ENCODE data around the gene GABBR2.
A peak's percentile ranks its signal among the peaks of the same experiment; 100 is the strongest.

The GABBR2 gene

DNA sequence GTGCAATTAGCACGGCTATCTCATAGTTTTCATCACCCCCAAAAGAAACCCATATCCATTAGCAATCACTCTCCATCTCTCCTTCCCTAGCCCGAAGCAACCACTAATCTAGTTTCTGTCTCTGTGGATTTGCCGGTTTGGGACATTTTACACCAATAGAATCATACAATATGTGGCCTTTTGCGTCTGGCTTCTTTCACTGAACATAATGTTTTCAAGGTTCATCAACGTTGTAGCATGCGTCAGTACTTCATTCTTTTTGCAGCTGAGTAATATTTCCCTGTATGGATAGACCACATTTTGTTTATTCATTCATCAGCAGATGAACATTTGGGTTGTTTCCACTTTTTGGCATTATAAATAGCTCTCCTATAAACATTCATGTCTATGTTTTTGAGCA lies 377.9 kb downstream of the GABBR2 start:
- no peaks in the 10 kb centered on the region for H3K9me2 ChIP-seq (replicated peaks; ENCODE audit: control insufficient read depth, low read length)
- no peak overlapping the region for H3K4me3 ChIP-seq (ENCODE audit: low read length)
- H4K20me1 ChIP-seq (ENCODE audit: control insufficient read depth, insufficient read depth, low read depth, low read length): no peaks in the 10 kb centered on the region
- H3K4me1 ChIP-seq (ENCODE audit: control insufficient read depth, low read length): peaks cover 17% of the 10 kb centered on the region
- no peaks in the 10 kb centered on the region for H3F3A ChIP-seq (ENCODE audit: control insufficient read depth, insufficient read depth)
- H3K4me2 ChIP-seq (ENCODE audit: low read length): no peak overlapping the region
- no peaks in the 10 kb centered on the region for H3K9me3 ChIP-seq (ENCODE audit: control insufficient read depth, insufficient read depth, low read length)
- H3K27me3 ChIP-seq (ENCODE audit: control insufficient read depth, low read length): no peaks in the 10 kb centered on the region
- no peaks in the 10 kb centered on the region for H3K36me3 ChIP-seq (ENCODE audit: control insufficient read depth, low read length)
- no peaks in the 10 kb centered on the region for H3K79me2 ChIP-seq (ENCODE audit: control insufficient read depth, low read length)
- no peak overlapping the region for H3K27ac ChIP-seq (ENCODE audit: low read depth, low read length)
- no peak for TF ChIP-seq EZH2phosphoT487 (IDR thresholded peaks at IDR 0.05; ENCODE audit: borderline replicate concordance, low read length)
- TF ChIP-seq, protein P1, sequence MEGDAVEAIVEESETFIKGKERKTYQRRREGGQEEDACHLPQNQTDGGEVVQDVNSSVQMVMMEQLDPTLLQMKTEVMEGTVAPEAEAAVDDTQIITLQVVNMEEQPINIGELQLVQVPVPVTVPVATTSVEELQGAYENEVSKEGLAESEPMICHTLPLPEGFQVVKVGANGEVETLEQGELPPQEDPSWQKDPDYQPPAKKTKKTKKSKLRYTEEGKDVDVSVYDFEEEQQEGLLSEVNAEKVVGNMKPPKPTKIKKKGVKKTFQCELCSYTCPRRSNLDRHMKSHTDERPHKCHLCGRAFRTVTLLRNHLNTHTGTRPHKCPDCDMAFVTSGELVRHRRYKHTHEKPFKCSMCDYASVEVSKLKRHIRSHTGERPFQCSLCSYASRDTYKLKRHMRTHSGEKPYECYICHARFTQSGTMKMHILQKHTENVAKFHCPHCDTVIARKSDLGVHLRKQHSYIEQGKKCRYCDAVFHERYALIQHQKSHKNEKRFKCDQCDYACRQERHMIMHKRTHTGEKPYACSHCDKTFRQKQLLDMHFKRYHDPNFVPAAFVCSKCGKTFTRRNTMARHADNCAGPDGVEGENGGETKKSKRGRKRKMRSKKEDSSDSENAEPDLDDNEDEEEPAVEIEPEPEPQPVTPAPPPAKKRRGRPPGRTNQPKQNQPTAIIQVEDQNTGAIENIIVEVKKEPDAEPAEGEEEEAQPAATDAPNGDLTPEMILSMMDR (IDR thresholded peaks at IDR 0.05; ENCODE audit: low read depth, low read length, poor library complexity, severe bottlenecking): no peak

DNA sequence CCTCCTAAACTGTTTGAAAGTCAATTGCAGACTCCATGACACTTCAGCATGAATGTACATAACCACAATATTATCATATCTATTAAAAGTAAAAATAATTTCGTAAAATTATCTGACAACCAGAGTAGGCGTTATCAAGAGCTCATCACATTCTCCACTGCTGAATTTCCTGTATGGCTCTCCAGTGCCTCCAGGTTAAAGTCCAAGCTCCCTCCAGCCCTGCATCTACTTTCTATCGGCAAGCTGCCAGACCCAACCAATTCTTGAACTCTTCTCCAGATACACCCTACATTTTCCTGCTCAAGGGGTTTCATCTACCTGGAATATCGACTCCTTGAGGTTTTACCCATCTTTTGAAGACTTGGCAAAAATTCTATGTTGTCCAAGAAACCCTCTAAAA lies 378.8 kb downstream of the GABBR2 start:
- H3K4me2 ChIP-seq (ENCODE audit: low read length): no peak overlapping the region

DNA sequence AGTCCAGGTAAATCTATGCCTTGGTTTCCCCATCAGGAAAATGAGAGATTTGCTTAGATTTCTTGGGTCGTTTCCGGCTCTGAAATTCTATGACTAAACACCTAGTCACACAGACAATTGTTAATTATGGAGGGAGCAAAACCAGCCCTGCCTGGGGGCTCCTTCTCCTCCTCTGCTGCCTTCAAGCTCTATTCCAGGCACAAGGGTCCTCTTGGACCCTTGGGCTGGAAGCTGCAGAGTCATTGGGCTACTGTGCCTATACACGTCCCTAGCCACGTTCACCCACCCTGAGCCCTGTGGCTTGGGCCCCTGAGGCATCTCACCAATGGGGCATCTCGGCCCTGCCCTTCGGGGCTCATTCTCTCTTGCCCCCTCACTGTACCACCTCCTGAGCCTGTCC lies 379.5 kb downstream of the GABBR2 start:
- H3K79me2 ChIP-seq (ENCODE audit: control insufficient read depth, low read length): no peaks in the 10 kb centered on the region
- no peak overlapping the region for H3K4me3 ChIP-seq (ENCODE audit: low read length)
- H3F3A ChIP-seq (ENCODE audit: control insufficient read depth, insufficient read depth): no peaks in the 10 kb centered on the region
- H3K9me2 ChIP-seq (replicated peaks; ENCODE audit: control insufficient read depth, low read length): no peaks in the 10 kb centered on the region
- H3K4me1 ChIP-seq (ENCODE audit: control insufficient read depth, low read length): peaks cover 17% of the 10 kb centered on the region
- no peaks in the 10 kb centered on the region for H3K9me3 ChIP-seq (ENCODE audit: control insufficient read depth, insufficient read depth, low read length)
- TF ChIP-seq, protein P1 (IDR thresholded peaks at IDR 0.05; ENCODE audit: low read depth, low read length, poor library complexity, severe bottlenecking): no peak
- no peak for TF ChIP-seq EZH2phosphoT487 (IDR thresholded peaks at IDR 0.05; ENCODE audit: borderline replicate concordance, low read length)
- no peaks in the 10 kb centered on the region for H3K36me3 ChIP-seq (ENCODE audit: control insufficient read depth, low read length)
- H3K27me3 ChIP-seq (ENCODE audit: control insufficient read depth, low read length): no peaks in the 10 kb centered on the region
- H3K27ac ChIP-seq (ENCODE audit: low read depth, low read length): no peak overlapping the region
- no peaks in the 10 kb centered on the region for H4K20me1 ChIP-seq (ENCODE audit: control insufficient read depth, insufficient read depth, low read depth, low read length)
- H3K4me2 ChIP-seq (ENCODE audit: low read length): no peak overlapping the region

More for the DNA sequence above, 378.8 kb downstream of the GABBR2 start:
- no peaks in the 10 kb centered on the region for H3K79me2 ChIP-seq (ENCODE audit: control insufficient read depth, low read length)
- TF ChIP-seq, protein P1 (IDR thresholded peaks at IDR 0.05; ENCODE audit: low read depth, low read length, poor library complexity, severe bottlenecking): no peak
- no peak for TF ChIP-seq EZH2phosphoT487 (IDR thresholded peaks at IDR 0.05; ENCODE audit: borderline replicate concordance, low read length)
- no peaks in the 10 kb centered on the region for H3K36me3 ChIP-seq (ENCODE audit: control insufficient read depth, low read length)
- H3K9me2 ChIP-seq (replicated peaks; ENCODE audit: control insufficient read depth, low read length): no peaks in the 10 kb centered on the region
- no peaks in the 10 kb centered on the region for H4K20me1 ChIP-seq (ENCODE audit: control insufficient read depth, insufficient read depth, low read depth, low read length)
- no peaks in the 10 kb centered on the region for H3K9me3 ChIP-seq (ENCODE audit: control insufficient read depth, insufficient read depth, low read length)
- H3F3A ChIP-seq (ENCODE audit: control insufficient read depth, insufficient read depth): no peaks in the 10 kb centered on the region
- no peak overlapping the region for H3K27ac ChIP-seq (ENCODE audit: low read depth, low read length)
- H3K4me1 ChIP-seq (ENCODE audit: control insufficient read depth, low read length): peaks cover 17% of the 10 kb centered on the region
- H3K4me3 ChIP-seq (ENCODE audit: low read length): no peak overlapping the region
- H3K27me3 ChIP-seq (ENCODE audit: control insufficient read depth, low read length): no peaks in the 10 kb centered on the region

DNA sequence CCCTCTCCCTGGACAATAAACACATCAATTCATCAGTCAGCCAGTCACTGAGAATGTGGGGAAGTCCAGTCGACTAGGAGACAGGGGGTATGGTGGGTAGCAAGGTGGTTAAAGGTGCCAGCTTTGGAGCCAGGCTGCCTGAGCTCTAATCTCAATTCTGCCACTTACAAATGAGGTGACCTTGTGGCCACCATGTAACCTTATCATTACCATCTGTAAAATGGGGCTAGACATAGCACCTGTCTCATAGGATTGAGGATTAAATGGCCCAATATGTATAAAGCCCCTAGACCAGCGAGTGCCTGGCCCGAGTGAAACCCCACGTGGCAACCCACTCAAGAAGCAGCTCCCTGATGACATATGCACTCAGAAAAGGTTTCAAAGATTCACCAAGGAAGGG lies 380.0 kb downstream of the GABBR2 start:
- Histone ChIP-seq H3K79me2 (ENCODE audit: control insufficient read depth, low read length) (no peaks in the 10 kb centered on the region), H3K36me3 (ENCODE audit: control insufficient read depth, low read length) (no peaks in the 10 kb centered on the region), H3K27me3 (ENCODE audit: control insufficient read depth, low read length) (no peaks in the 10 kb centered on the region), H3K4me1 (ENCODE audit: control insufficient read depth, low read length) (peaks cover 17% of the 10 kb centered on the region), H3K9me3 (ENCODE audit: control insufficient read depth, insufficient read depth, low read length) (no peaks in the 10 kb centered on the region), H3K27ac (ENCODE audit: low read depth, low read length) (no peak overlapping the region), H3K4me2 (ENCODE audit: low read length) (peak overlapping the region; percentile 38), H3K4me3 (ENCODE audit: low read length) (no peak overlapping the region), H4K20me1 (ENCODE audit: control insufficient read depth, insufficient read depth, low read depth, low read length) (no peaks in the 10 kb centered on the region), H3K9me2 (replicated peaks; ENCODE audit: control insufficient read depth, low read length) (no peaks in the 10 kb centered on the region), H3F3A (ENCODE audit: control insufficient read depth, insufficient read depth) (no peaks in the 10 kb centered on the region)
- no peak for TF ChIP-seq EZH2phosphoT487 (IDR thresholded peaks at IDR 0.05; ENCODE audit: borderline replicate concordance, low read length)
- TF ChIP-seq, protein P1 (IDR thresholded peaks at IDR 0.05; ENCODE audit: low read depth, low read length, poor library complexity, severe bottlenecking): no peak
